Caco-2 (cell line): ENCODE results near the gene TRAK2. TPM values are rescaled to one million over a fixed set of nuclear protein-coding genes. Genes with fewer than 3 reads are reported as not detected.
"Not testable (repeated sequence)": the region's sequence is repeated elsewhere in the genome, so short reads cannot be mapped to it uniquely, and the experiment has no call there.

Experiments used
- BruUV-seq: library from RNA; stranded (reverse); fragments of 400-500 nt; replicated peaks from 2 replicates; lab custom pipeline; 2021; lab: Mats Ljungman, UMichigan
- CTCF ChIA-PET: fragments of 300-600 bp; sonication (Branson Sonifier 250); formaldehyde crosslinking; loops from one replicate; lab custom pipeline; 2022; ENCODE audit warnings: antibody characterized with exemption; lab: Charles Lee
- POLR2A ChIA-PET: fragments of 300-600 bp; sonication (Branson Sonifier 250); formaldehyde crosslinking; loops from one replicate; lab custom pipeline; 2022; ENCODE audit warnings: antibody characterized with exemption; lab: Charles Lee
- DNase-seq, 2 experiments: peaks; one replicate each; pipeline versions ENCODE4 v3.0.0 to v3.0.0-alpha.2; 2020 to 2022
- H3K27me3 ChIP-seq: replicated peaks from 2 replicates; pipeline ENCODE4 v1.6.0; 2011; ENCODE audit warnings: low read length; ENCODE audit not compliant: control insufficient read depth, insufficient read depth
- H3K36me3 ChIP-seq: 2 replicates; pipeline ENCODE4 v1.5.1; 2011; ENCODE audit warnings: low read length; ENCODE audit not compliant: control insufficient read depth, insufficient read depth
- H3K4me1 ChIP-seq: fragments of 250-450 bp; sonication (Bioruptor Pico); 2 replicates; pipeline ENCODE4 v1.5.1; 2020; ENCODE audit warnings: mild to moderate bottlenecking
- H3K4me3 ChIP-seq: 2 replicates; pipeline ENCODE4 v1.5.1; 2011; ENCODE audit warnings: low read depth, mild to moderate bottlenecking, control low read depth, low read length
- H3K9me3 ChIP-seq: fragments of 250-450 bp; sonication (Bioruptor Pico); 2 replicates; pipeline ENCODE4 v1.5.1; 2020; ENCODE audit warnings: mild to moderate bottlenecking, moderate library complexity
- H3K27ac Mint-ChIP-seq: one replicate; pipeline ENCODE4 v1.8.0; 2022; ENCODE audit warnings: mixed read lengths; ENCODE audit not compliant: unreplicated experiment
- H3K27me3 Mint-ChIP-seq: one replicate; pipeline ENCODE4 v1.8.0; 2022; ENCODE audit warnings: mixed read lengths; ENCODE audit not compliant: insufficient read depth, unreplicated experiment
- H3K36me3 Mint-ChIP-seq: one replicate; pipeline ENCODE4 v1.8.0; 2022; ENCODE audit warnings: mild to moderate bottlenecking, mixed read lengths; ENCODE audit not compliant: insufficient read depth, unreplicated experiment
- H3K4me1 Mint-ChIP-seq: one replicate; pipeline ENCODE4 v1.8.0; 2022; ENCODE audit warnings: low read depth, mixed read lengths; ENCODE audit not compliant: unreplicated experiment
- H3K4me3 Mint-ChIP-seq: one replicate; pipeline ENCODE4 v1.8.0; 2022; ENCODE audit warnings: mild to moderate bottlenecking, moderate library complexity, mixed read lengths; ENCODE audit not compliant: unreplicated experiment
- H3K9me3 Mint-ChIP-seq: one replicate; pipeline ENCODE4 v1.8.0; 2022; ENCODE audit warnings: mixed read lengths; ENCODE audit not compliant: unreplicated experiment
- CTCF ChIP-seq, 2 experiments: fragments of 200-600 bp in 1 of 2; IDR thresholded peaks; 1 replicate in 1 of 2; 2 replicates in 1 of 2; pipeline versions ENCODE4 v1.5.1 to v1.8.0; 2011 to 2022; ENCODE audit warnings: antibody characterized with exemption in 1 of 2, control low read depth in 1 of 2, inconsistent platforms in 1 of 2, low read depth in 1 of 2, low read length in 1 of 2, mild to moderate bottlenecking in 1 of 2, moderate library complexity in 1 of 2; ENCODE audit not compliant: insufficient read depth in 1 of 2, severe bottlenecking in 1 of 2, unreplicated experiment in 1 of 2
- intact Hi-C: fragments of 100-400 bp; cut with micrococcal nuclease; formaldehyde crosslinking; loops from one replicate; pipeline ENCODE4 v1.10.0; 2022; ENCODE audit not compliant: unreplicated experiment
- total RNA-seq: library from RNA; stranded (reverse); gene quantifications from 2 replicates; pipeline ENCODE4 v1.2.3, GENCODE V29; 2022

Gene TRAK2
- total RNA-seq, 1 experiment from 2014 or later: 23.2 TPM

GRCh38 chr2:201378496-201379397 is 72.5 kb downstream of the TRAK2 start:
- Mint-ChIP-seq H3K4me3 (no peak overlapping the region), H3K9me3 (no peaks in the 10 kb centered on the region), H3K27me3 (no peaks in the 10 kb centered on the region), H3K4me1 (no peaks in the 10 kb centered on the region), H3K36me3 (peaks cover 11% of the 10 kb centered on the region), H3K27ac (no peak overlapping the region)
- peaks cover 3% of the 10 kb centered on the region; the same call in 1 of the 2 replicates for H3K36me3 ChIP-seq
- no peaks in the 10 kb centered on the region for H3K27me3 ChIP-seq
- H3K4me1 ChIP-seq: no peaks in the 10 kb centered on the region
- no peak overlapping the region for H3K4me3 ChIP-seq
- ChIA-PET CTCF (no interaction called here), POLR2A (no interaction called here)
- H3K9me3 ChIP-seq: no peaks in the 10 kb centered on the region
- DNase-seq: no peak
- intact Hi-C loops: no loop called here
- TF ChIP-seq CTCF (IDR thresholded peaks at IDR 0.05; ENCODE audit: insufficient read depth in 1 of 2, low read depth in 1 of 2, low read length in 1 of 2, severe bottlenecking in 1 of 2, unreplicated experiment in 1 of 2): no peak
- BruUV-seq: no TSS peak

GRCh38 chr2:201377218-201377617 is 74.0 kb downstream of the TRAK2 start:
- Histone ChIP-seq H3K27me3 (no peaks in the 10 kb centered on the region), H3K9me3 (no peaks in the 10 kb centered on the region), H3K4me3 (no peak overlapping the region), H3K36me3 (peaks cover 3% of the 10 kb centered on the region; the same call in 1 of the 2 replicates), H3K4me1 (no peaks in the 10 kb centered on the region)
- TF ChIP-seq CTCF (IDR thresholded peaks at IDR 0.05; ENCODE audit: insufficient read depth in 1 of 2, low read depth in 1 of 2, low read length in 1 of 2, severe bottlenecking in 1 of 2, unreplicated experiment in 1 of 2): no peak
- H3K36me3 Mint-ChIP-seq: peaks cover 6% of the 10 kb centered on the region
- no TSS peak for BruUV-seq
- no peaks in the 10 kb centered on the region for H3K4me1 Mint-ChIP-seq
- H3K27ac Mint-ChIP-seq: no peak overlapping the region
- H3K9me3 Mint-ChIP-seq: no peaks in the 10 kb centered on the region
- DNase-seq: no peak
- ChIA-PET CTCF (no interaction called here), POLR2A (no interaction called here)
- intact Hi-C loops: no loop called here
- no peaks in the 10 kb centered on the region for H3K27me3 Mint-ChIP-seq
- no peak overlapping the region for H3K4me3 Mint-ChIP-seq

- POLR2A ChIA-PET: no interaction called here
- Histone ChIP-seq H3K4me3 (no peak overlapping the region), H3K36me3 (no peaks in the 10 kb centered on the region), H3K4me1 (no peaks in the 10 kb centered on the region), H3K27me3 (no peaks in the 10 kb centered on the region), H3K9me3 (peaks cover 7% of the 10 kb centered on the region)
- no TSS peak for BruUV-seq
- CTCF ChIA-PET: no interaction called here
- Mint-ChIP-seq H3K4me3 (no peak overlapping the region), H3K36me3 (no peaks in the 10 kb centered on the region), H3K27ac (no peak overlapping the region), H3K9me3 (no peaks in the 10 kb centered on the region), H3K4me1 (no peaks in the 10 kb centered on the region), H3K27me3 (no peaks in the 10 kb centered on the region)
- no peak for DNase-seq
- intact Hi-C loops: no loop called here
- no peak for TF ChIP-seq CTCF (IDR thresholded peaks at IDR 0.05; ENCODE audit: insufficient read depth in 1 of 2, low read depth in 1 of 2, low read length in 1 of 2, severe bottlenecking in 1 of 2, unreplicated experiment in 1 of 2)
These were observed 81.5 kb downstream of the TRAK2 start for GRCh38 chr2:201369775-201370174.

GRCh38 chr2:201369318-201369717 is 81.9 kb downstream of the TRAK2 start:
- DNase-seq, H3K27me3 ChIP-seq, H3K36me3 Mint-ChIP-seq, H3K27ac Mint-ChIP-seq, BruUV-seq, CTCF ChIA-PET, H3K9me3 Mint-ChIP-seq, POLR2A ChIA-PET, H3K27me3 Mint-ChIP-seq, H3K4me3 ChIP-seq, H3K4me1 Mint-ChIP-seq, intact Hi-C loops, H3K4me1 ChIP-seq, H3K36me3 ChIP-seq, H3K9me3 ChIP-seq, H3K4me3 Mint-ChIP-seq: not testable (repeated sequence)
